A549 treated with Hydrocortisone at 1 μM for 4 hours (cell line): Measurements from ENCODE around the gene MARCHF7. TPM values are rescaled to one million over a fixed set of nuclear protein-coding genes. Genes with fewer than 3 reads are reported as not detected.

ENCODE experiments used
- total RNA-seq: library from RNA; stranded (reverse); fragments of 200-300 nt; extraction: Qiagen RNA extraction; gene quantifications from 5 replicates; pipeline ENCODE4 v1.2.3, GENCODE V29; 2022

The MARCHF7 gene
- total RNA-seq: 47.4 to 73.1 TPM (median 53.6 TPM) in 5 replicates

GRCh38 chr2:159712143-159712928 is at the start of gene MARCHF7:
TSS of gene MARCHF7 (plus strand) at chr2:159712506. CDS start at chr2:159729023, 16,517 bp downstream.

Other genes with a start within 250 kb of the MARCHF7 start
- 4.6 to 9.0 TPM (median 6.6 TPM) in 5 replicates for gene BAZ2B, start 96.0 kb upstream of the MARCHF7 start, total RNA-seq
- 1.9 to 2.5 TPM (median 2.5 TPM) in 5 replicates for gene CD302, start 85.7 kb downstream of the MARCHF7 start, total RNA-seq
- gene LY75, start 192.2 kb downstream of the MARCHF7 start, total RNA-seq: 0.08 to 0.18 TPM (median 0.14 TPM) in 4 of 5 replicates, not detected in the other